GM18508 (cell line): Measurements from ENCODE around the gene CECR2.
"Not testable (repeated sequence)": the region's sequence is repeated elsewhere in the genome, so short reads cannot be mapped to it uniquely, and the experiment has no call there.

Experiments
- ATAC-seq: cut with Tn5 transposase; IDR thresholded peaks from one replicate; pipeline ENCODE4 v1.9.1; 2021; ENCODE audit warnings: moderate number of reproducible peaks; ENCODE audit not compliant: insufficient read depth, unreplicated experiment

The CECR2 gene

DNA sequence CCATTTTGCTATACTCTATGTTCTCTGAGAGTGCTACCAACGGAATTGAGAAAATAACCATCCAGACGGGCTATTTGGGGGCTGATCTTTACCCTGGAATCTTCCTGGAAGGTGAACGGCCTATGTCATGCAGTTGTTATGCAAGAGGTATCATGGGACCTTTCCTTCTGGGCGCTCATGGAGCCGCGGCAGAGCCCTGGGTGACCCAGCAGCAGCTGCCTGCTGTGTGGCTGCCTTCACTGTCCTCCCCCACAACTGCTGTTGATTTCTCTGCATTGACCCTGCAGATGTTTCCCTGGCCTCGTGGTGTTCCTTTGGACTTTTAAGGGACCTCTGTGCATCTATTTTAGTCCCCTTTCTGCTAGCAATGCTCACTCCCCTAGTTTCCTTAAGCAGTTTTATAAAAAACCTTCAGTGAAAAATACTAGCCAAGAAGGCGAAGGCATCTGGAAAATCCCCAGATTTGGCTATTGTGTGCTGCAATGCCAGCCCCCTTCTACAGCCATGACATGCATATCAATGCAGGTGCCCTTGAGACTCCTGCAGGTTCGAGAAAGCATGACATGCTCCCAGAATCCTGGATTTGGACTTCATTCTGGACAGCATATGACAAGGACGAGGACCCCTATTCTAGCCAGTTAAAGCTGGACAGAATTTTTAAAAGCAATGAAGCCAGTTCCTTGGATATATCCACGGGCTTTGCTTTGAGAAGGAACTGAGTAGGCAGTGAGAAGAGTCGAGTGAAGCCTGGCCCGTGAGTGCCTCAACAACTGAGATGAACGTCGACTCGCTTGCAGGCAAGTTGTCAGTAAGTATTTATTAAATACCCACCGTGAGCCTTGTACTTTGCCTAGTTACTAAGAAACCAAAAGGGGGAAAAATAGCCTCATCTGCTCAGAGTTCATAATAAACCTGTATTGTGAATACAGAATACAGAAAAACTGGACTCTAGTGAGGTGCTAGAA lies 193.9 kb downstream of the CECR2 start, which contains the start of gene SLC25A18:
Gene SLC25A18 (plus strand): TSS at position 593 of the 965 bp plus-strand sequence. CDS start 16,447 bp downstream, outside the sequence.
- no peak for ATAC-seq

DNA sequence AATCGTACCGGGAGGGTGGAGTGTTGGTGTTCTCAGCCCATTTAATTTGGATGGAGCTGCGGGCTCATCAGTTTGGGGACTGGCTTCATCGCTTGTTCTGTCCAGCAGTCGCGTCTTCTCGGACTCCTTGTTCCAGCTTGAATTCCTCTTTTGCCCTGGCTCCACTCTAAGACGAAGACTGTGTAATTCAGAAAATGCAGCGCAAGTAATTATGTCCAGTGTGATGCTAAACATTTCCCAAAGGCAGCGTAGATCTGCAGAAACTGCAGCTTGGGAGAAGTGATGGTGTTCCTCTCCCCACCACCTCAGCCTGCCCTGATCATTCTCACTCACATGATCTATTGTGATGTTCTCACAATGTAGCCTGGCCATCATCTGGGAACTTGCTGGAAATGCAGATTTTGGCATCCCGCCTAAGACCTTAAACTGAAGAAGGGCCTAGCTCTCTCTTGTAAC lies 194.7 kb downstream of the CECR2 start:
- ATAC-seq = no peak

DNA sequence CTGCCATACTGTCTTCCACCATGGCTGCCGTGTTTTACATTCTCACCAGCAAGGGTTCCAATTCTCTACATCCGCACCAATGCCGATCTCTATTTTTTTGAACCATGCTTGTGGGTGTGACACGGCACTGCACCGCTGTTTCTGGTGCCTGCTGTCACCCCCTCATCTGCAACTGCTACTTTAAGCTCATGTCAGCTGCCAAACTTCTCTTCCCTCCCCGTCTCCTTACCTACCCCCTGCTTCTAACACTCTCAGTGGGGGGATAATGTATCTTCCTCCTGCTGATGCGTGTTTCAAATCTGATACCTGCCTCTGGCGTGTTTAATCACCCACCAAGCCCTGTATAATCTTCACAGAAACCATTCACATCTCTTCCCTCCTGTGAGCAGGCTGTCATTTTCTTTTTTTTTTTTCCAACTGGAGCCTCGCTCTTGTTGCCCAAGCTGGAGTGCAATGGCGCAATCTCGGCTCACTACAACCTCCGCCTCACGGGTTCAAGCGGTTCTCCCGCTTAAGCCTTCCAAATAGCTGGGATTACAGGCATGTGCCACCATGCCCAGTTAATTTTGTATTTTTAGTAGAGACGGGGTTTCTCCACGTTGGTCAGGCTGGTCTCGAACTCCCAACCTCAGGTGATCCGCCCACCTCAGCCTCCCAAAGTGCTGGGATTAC lies 196.9 kb downstream of the CECR2 start:
- not testable (repeated sequence) for ATAC-seq

DNA sequence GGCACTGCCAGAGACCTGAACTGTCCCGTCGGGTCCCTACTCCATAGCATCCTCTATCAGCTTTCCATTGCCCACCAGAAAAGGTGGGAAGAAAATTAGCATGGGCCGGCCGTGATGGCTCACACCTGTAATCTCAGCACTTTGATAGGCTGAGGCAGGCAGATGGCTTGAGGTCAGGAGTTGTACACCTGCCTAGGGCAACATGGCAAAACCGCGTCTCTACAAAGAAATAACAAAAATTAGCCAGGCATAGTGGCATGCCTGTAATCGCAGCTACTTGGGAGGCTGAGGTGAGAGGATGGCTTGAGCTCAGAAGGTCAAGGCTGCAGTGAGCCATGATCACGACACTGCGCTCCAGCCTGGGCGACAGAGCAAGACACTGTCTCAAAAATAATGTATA lies 197.5 kb downstream of the CECR2 start:
- ATAC-seq = no peak

DNA sequence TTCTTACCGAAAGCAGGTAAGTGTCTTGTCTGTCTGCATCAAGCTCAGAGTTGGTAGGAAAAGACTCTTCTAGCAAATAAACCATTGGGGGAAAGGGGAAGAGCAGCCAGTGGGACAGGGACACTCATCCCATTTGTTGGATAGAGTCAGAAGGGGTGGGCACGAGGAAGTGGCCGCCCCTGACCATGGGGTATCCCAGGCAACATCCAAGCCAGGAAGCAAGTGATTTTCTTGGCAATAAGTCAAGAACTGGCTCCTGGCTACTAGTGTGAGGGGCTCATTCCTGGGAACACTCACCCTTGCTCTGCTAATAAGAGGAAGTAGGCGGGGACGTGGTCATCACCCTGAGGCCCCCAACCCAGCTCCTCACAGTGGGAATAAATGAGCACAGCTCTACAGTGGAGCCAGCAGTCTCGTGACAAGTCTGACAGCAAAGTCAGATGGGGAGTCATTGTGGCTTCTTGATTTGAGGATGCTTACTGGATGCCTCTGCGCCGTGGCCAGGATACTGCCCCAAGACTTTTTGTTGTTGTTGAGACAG lies 200.8 kb downstream of the CECR2 start:
- ATAC-seq = no peak

DNA sequence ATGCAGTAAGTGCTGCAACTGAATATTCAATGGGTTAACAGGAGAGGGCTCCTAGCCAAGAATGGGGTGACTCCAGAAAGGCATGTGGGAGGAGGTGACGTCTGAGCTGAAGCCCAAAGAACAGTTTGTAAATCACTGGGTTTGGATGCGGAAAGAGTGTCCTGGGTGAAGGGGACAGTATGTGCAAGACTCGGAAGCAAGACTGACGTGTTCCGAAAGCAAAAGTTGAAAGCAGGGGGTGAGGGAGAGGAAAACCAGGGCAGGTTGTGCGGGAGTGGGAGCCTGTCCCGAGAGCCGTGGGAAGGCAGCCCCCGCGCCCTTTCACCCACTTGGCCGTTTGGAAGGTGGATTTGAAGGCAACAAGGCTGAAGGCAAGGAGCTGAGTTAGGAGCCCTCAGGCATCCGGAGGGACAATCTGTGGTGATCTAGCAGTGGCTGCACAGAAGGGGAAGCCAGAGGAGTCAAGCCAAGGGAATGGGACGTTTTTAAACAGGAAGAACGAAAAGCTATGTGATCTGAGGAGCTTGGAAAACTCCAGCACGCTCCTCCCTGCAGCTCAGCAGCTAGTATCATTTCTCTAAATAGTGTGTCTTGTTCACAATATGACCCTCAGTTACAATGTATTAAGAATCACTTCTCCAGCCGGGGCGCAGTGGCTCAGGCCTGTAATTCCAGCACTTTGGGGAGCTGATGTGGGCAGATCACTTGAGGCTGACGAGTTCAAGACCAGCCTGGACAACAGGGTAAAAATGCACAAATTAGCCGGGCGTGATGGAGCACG lies 201.8 kb downstream of the CECR2 start:
- ATAC-seq = no peak

DNA sequence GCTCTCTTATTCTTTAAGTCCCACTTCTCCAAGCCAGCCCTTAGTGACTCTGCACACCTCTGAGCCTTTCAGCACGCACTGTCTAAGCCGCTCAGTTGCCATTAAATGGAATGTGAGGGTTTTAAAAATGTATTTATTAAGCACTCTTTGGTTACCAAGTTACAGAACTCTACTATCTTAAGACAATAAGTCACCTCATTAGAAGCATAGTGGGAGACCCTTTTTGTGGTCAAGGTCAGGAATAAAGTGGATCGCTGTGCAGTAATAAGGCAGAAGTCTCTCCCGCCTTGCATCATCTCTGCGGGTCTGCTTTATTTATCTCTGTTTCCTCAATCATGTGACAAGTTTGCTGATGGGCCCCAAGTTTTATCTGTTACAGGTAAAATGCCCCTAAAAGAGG lies 205.9 kb downstream of the CECR2 start:
- no peak for ATAC-seq

DNA sequence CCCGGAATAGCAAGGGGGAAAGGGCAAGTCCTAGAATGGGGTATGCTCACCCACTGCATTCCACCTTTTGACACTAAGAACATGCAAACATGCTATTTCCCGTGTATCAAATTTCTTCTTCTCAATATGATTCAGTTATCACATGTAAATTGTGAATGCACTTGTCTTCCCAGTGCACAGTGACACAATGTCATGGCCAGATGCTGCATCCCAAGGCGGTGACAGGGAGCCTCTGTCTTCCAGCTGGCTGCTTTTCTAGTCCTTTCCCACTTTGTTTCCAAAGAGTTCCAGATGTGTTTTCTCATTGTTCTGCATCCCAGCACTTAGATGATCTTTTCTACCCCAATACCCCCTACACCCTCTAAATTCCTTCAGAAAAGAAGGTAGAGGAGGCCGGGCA lies 206.4 kb downstream of the CECR2 start:
- ATAC-seq = no peak

DNA sequence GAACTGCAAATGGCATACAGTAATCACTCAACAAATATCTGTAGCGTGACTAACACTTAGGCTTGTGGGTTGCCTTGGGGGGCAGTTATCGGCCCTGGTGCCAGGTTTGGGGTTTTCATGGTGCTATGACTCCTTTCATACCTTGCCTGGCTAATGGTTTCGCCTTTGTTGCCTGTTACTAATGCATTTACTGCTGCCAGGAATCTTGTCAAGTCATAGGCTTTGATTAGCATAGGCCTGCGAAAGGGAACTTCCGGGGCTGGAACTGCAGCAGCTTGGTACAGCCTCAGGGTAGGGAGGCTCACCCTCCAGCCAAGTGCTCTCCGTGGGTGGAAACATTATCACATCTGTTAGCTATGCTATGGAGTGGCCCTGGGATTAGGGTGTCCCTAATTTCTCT lies 207.2 kb downstream of the CECR2 start:
- no peak for ATAC-seq

DNA sequence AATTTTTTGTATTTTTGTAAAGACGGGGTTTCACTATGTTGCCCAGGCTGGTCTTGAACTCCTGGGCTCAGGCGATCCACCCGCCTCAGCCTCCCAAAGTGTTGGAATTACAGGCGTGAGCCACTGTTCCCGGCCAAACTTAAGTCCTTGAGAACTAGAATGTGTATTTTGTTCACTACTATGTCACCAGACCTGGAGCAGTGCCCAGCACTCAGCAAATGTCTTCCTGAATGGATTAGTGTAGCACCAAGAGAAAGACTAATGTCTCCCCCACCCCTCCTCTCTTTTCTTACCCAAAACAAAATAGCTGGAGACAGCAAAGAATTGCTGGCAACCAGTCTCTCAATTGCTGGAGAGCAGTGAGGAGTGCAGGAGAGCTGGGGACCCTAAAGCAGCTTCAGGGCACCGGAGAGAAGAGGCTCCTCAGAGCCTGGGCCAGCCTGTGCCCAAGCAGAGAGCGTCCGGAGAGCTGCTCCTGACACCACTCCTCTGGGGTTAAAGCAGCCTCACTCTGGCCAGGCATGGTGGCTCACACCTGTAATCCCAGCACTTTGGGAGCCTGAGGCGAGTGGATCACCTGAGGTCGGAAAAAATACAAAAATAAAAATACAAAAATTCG lies 209.0 kb downstream of the CECR2 start:
- ATAC-seq = no peak

DNA sequence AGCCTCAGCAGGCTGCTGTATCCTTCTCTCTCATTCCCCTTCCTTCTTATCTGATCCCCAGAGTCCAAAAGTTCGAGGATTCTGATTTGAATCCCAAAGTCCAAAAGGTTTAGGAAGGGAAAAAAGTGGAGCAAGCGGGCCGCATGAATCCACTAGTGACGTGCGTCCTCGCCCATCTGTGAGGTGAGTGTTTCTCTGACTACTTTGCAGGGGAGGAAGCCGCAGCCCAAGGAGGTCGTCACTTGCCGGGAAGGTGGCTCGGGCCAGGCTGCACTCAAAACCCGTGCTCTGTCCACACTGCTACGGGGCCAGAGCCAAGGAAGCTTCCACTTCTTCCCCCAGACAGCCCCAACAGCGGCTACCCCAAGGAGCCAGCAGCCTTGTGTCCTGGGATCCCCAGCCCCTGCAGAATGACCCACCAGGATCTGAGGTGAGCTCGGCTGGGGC lies 210.3 kb downstream of the CECR2 start:
- no peak for ATAC-seq

DNA sequence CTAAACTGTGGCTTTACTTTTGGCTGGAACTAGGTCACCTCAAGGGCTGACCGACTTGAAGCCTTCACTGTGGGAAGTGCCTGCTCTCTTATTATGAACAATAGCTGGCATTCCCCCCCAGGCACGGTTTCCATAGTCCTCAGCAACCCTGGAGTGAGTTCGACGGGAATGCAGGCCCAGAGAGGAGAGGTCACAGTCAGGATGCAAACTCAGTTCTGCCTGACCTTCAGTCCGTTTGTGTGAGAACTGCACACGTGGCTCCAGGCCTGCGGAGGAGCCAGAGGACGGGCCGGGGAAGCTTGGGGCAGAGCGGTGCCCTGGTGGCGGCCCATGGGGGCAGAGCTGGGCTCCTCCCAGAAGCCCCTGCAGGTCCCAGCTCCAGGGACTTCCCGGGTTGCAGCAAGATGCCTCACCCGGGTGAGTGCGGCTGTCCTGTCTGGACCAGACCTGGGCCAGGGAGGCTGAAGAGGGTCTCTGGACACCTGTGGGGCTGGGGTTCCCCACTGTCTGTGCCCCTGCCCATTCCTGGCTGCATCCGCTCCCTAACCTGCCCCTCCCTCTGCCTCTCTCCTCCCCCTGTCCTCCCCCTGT lies 211.3 kb downstream of the CECR2 start:
- ATAC-seq = no peak

DNA sequence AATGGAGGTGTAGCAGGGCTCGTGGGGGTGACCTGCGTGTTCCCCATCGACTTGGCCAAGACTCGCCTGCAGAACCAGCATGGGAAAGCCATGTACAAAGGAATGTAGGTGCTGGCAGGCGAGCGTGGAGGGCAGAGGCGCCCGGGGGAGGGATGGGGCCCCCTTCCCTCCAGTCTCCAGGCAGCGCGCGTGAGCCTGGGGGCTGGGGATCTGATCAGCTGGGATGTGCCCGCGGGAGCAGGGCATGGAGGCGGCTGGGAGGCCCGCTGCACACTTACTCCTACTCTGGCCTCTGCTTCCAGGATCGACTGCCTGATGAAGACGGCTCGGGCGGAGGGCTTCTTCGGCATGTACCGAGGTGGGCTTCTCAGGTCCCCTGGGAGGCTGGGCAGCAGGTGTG lies 211.8 kb downstream of the CECR2 start:
- ATAC-seq = no peak

DNA sequence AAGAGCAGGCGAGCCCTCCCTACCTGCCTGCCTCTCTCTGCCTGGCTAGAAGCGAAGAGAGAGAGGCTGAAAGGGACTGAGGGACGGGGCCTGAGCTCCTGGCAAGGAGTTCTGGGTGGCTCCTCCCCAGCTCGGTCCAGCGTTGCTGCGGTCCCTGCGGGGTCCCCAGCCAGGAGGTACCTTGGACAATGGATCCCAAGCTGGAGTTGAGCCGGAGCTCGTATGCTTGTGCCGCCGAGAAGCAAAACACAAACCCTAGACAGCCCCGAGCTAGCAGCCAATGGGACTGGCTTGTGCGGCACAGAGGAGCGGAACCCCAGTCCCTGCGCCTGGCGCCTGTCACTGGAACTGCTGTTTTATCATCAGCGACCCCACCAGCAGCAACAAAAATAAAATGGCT lies 212.4 kb downstream of the CECR2 start:
- no peak for ATAC-seq

DNA sequence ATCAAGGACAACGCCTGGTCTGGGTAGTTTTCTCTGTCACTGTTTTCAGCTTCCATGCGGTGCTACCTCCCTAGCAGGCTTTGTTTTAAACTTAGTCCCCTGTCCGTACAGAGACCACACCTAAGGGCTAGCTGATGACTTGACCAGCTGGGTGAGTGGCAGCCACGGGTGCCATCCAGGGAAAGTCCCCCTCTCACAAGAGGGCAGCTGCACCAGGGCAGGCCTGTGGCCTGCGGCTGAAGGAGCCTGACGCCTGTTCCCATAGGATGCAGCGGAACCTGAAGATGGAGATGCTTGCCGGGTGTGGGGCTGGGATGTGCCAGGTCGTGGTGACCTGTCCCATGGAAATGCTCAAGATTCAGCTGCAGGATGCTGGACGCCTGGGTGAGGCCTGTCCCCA lies 213.9 kb downstream of the CECR2 start:
- ATAC-seq = no peak

DNA sequence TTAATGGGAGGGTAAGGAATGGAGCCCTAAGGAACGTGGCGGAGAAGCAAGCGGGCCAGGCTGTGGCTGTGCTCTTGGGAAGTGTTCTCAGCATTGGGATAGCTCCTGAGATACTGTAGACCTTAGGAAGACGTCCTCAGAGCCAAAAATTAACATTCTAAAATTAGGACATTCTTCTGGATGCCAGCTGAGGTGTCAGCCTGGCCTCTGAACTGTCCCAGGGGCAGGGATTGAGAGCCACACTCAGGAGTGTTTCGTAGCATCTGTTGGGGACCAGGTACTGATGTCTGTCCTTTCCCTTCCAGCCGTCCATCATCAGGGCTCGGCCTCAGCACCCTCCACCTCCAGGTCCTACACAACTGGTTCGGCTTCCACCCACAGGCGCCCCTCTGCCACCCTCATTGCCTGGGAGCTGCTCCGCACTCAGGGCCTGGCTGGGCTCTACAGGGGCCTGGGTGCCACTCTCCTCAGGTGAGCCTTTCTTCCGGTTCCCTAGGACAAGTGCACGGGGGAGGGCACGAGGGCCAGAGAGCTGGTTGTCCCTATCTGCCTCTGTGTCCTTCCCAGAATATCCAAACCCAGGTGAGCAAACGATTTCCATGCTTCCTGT lies 217.7 kb downstream of the CECR2 start:
- no peak for ATAC-seq

DNA sequence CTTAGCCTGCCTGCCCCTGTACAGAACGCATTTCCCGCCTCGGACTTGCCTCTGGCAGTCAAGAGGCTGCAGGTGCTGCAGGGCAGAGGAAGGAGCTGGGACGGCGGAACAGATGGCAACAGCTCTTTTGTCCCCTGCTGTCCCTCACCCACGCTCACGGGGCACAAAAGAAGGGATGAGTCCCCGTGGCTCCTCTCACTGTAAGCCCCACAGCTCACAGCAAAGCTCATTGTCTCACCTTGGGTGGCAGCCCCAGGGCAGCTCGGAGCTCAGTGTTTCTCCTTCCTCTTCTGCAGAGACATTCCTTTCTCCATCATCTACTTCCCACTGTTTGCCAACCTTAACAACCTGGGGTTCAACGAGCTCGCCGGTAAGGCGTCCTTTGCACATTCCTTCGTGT lies 218.4 kb downstream of the CECR2 start:
- no peak for ATAC-seq

DNA sequence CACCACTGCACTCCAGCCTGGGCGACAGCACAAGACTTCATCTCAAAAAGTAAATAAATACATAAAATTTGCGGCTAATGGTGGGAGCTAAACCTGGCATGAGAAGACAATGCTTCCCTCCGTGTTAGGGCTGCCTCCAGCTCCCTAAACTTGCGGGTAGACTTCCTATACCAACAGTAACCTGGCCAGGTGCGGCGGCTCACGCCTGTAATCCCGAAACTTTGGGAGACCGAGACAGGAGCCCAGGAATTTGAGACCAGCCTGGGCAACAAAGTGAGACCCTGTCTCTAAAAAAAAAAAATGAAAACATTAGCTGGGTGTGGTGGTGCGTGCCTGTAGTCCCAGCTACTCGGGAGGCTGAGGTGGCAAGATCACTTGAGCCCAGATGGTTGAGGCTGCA lies 219.3 kb downstream of the CECR2 start:
- ATAC-seq = no peak

DNA sequence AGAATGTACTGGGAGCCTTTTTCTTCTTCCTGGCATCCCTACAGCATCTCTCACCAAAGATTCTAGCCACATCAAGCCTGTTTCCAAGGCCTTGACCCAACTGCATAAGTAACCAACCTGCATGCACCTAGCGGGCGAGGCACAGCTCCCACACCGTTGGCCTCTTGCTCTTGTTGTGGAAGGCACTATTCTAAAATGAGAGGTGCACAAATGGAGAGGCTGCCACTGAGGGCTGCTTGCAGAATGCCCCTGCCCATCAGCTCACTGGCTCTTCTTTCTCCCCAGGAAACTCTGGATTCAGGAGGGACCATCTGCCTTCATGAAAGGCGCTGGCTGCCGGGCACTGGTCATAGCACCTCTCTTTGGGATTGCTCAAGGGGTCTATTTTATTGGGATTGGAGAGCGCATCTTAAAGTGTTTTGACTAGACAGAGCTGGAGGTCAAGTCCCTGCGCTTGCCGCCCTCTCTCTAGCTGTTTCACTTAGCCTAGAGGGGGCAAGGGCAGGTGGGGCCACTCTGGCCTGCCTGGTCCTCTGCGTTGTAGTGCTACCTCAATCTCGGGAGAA lies 220.6 kb downstream of the CECR2 start:
- no peak for ATAC-seq
